GM12878 (cell line): ENCODE results near the gene CDK5R1. TPM values are rescaled to one million over a fixed set of nuclear protein-coding genes. Genes with fewer than 3 reads are reported as not detected.

Experiments
- ATAC-seq: fragments of 200-7000 bp; cut with Tn5 transposase; 3 replicates; pipeline ENCODE4 v1.9.1; 2020; ENCODE audit warnings: mild to moderate bottlenecking, moderate library complexity
- BruUV-seq: library from RNA; stranded (reverse); fragments of 400-500 nt; replicated peaks from 2 replicates; lab custom pipeline; 2021; lab: Mats Ljungman, UMichigan
- CTCF ChIA-PET: fragments of 300-600 bp; sonication (Branson Sonifier 250); formaldehyde crosslinking; extraction: SDS; loops from one replicate; lab custom pipeline; 2021; ENCODE audit warnings: inconsistent platforms; lab: Yijun Ruan, JAX
- POLR2A ChIA-PET: fragments of 350-600 bp; formaldehyde crosslinking; extraction: SDS; loops from one replicate; lab custom pipeline; 2021; ENCODE audit warnings: inconsistent platforms; lab: Charles Lee
- RAD21 ChIA-PET: fragments of 300-600 bp; sonication (Branson Sonifier 250); formaldehyde crosslinking; loops from one replicate; lab custom pipeline; 2023; ENCODE audit warnings: antibody characterized with exemption; ENCODE audit not compliant: unreplicated experiment; lab: Charles Lee
- SMC1A ChIA-PET: fragments of 300-600 bp; sonication (Branson Sonifier 250); formaldehyde crosslinking; loops from one replicate; lab custom pipeline; 2023; ENCODE audit not compliant: unreplicated experiment, uncharacterized antibody; lab: Charles Lee
- DNase-seq: peaks from one replicate; pipeline ENCODE4 v3.0.0-alpha.2; 2011; ENCODE audit warnings: low read depth, low spot score
- FAIRE-seq: peaks from 3 replicates; lab custom pipeline; 2011; peaks lifted over from hg19 to GRCh38; lab: Jason Lieb, UNC
- H2AFZ ChIP-seq: 2 replicates; pipeline ENCODE4 v1.6.0; 2011; ENCODE audit warnings: low read depth, low read length, control low read depth; ENCODE audit not compliant: control insufficient read depth
- H3K27ac ChIP-seq: 2 replicates; pipeline ENCODE4 v1.5.1; 2011; ENCODE audit warnings: control low read depth; ENCODE audit not compliant: control insufficient read depth, insufficient read depth
- H3K27me3 ChIP-seq, 2 experiments: replicated peaks in 1 of 2; 2 replicates each; pipeline versions ENCODE4 v1.6.0 to v1.6.1; 2011; ENCODE audit warnings: low read length in 1 of 2; ENCODE audit not compliant: control insufficient read depth in 2 of 2, insufficient read depth in 2 of 2
- H3K36me3 ChIP-seq, 2 experiments: 2 replicates each; pipeline ENCODE4 v1.5.1; 2011; ENCODE audit warnings: low read length in 1 of 2; ENCODE audit not compliant: control insufficient read depth in 2 of 2, insufficient read depth in 2 of 2
- H3K4me1 ChIP-seq: 2 replicates; pipeline ENCODE4 v1.6.1; 2011; ENCODE audit warnings: mild to moderate bottlenecking, low read length, moderate library complexity, mixed read lengths; ENCODE audit not compliant: control insufficient read depth, insufficient read depth
- H3K4me2 ChIP-seq: 2 replicates; pipeline ENCODE4 v1.6.0; 2011; ENCODE audit warnings: control low read depth; ENCODE audit not compliant: control insufficient read depth, insufficient read depth
- H3K4me3 ChIP-seq: fragments of 200-600 bp; sonication (generic); 2 replicates; pipeline ENCODE4 v1.5.1; 2016
- H3K79me2 ChIP-seq: 2 replicates; pipeline ENCODE4 v1.6.0; 2011; ENCODE audit warnings: low read length; ENCODE audit not compliant: control insufficient read depth, insufficient read depth
- H3K9ac ChIP-seq: 2 replicates; pipeline ENCODE4 v1.8.0; 2011; ENCODE audit warnings: low read length, control low read depth, mixed read lengths; ENCODE audit not compliant: control insufficient read depth, insufficient read depth
- H3K9me3 ChIP-seq: replicated peaks from 3 replicates; pipeline ENCODE4 v1.5.1; 2011; ENCODE audit warnings: mild to moderate bottlenecking, low read length; ENCODE audit not compliant: control insufficient read depth, insufficient read depth
- H4K20me1 ChIP-seq: 2 replicates; pipeline ENCODE4 v1.6.0; 2011; ENCODE audit not compliant: control insufficient read depth, insufficient read depth
- CHD2 ChIP-seq: IDR thresholded peaks from 2 replicates; pipeline ENCODE4 v1.6.1; 2011; ENCODE audit warnings: low read depth, low read length, improper control_type of control experiment, borderline replicate concordance
- DPF2 ChIP-seq: fragments of 450-650 bp; IDR thresholded peaks from 2 replicates; pipeline ENCODE4 v1.6.1; 2017; ENCODE audit warnings: mild to moderate bottlenecking
- EP300 ChIP-seq, 2 experiments: fragments of 150-350 bp in 1 of 2; IDR thresholded peaks; 2 replicates each; pipeline ENCODE4 v1.6.1; 2011 to 2012; ENCODE audit warnings: low read depth in 2 of 2, low read length in 2 of 2, borderline replicate concordance in 1 of 2, improper control_type of control experiment in 1 of 2, inconsistent platforms in 1 of 2; ENCODE audit not compliant: control insufficient read depth in 1 of 2
- ESRRA ChIP-seq: IDR thresholded peaks from 2 replicates; pipeline ENCODE4 v1.6.1; 2012; ENCODE audit warnings: mild to moderate bottlenecking, low read length, improper control_type of control experiment
- IRF3 ChIP-seq: fragments of 450-650 bp; IDR thresholded peaks from 2 replicates; pipeline ENCODE4 v1.6.1; 2014; ENCODE audit warnings: mild to moderate bottlenecking
- JUNB ChIP-seq: IDR thresholded peaks from 2 replicates; pipeline ENCODE4 v1.6.1; 2016; ENCODE audit warnings: antibody characterized with exemption, mild to moderate bottlenecking
- JUND ChIP-seq: IDR thresholded peaks from 2 replicates; pipeline ENCODE4 v1.6.1; 2012; ENCODE audit warnings: low read depth, mild to moderate bottlenecking, low read length, improper control_type of control experiment, moderate library complexity
- NBN ChIP-seq: fragments of 450-650 bp; IDR thresholded peaks from 2 replicates; pipeline ENCODE4 v1.6.1; 2016
- NFXL1 ChIP-seq: fragments of 450-650 bp; IDR thresholded peaks from 2 replicates; pipeline ENCODE4 v1.6.1; 2017; ENCODE audit warnings: antibody characterized with exemption, mild to moderate bottlenecking, borderline replicate concordance
- PAX8 ChIP-seq: fragments of 450-650 bp; IDR thresholded peaks from 2 replicates; pipeline ENCODE4 v1.6.1; 2017; ENCODE audit warnings: mild to moderate bottlenecking, moderate library complexity
- POLR2AphosphoS2 ChIP-seq: IDR thresholded peaks from 2 replicates; pipeline ENCODE4 v1.6.1; 2011; ENCODE audit warnings: low read depth, mild to moderate bottlenecking, low read length, improper control_type of control experiment, moderate library complexity
- RAD51 ChIP-seq: fragments of 450-650 bp; IDR thresholded peaks from 2 replicates; pipeline ENCODE4 v1.6.1; 2016; ENCODE audit warnings: moderate library complexity, mild to moderate bottlenecking, inconsistent platforms
- RBBP5 ChIP-seq: fragments of 200-600 bp; sonication (generic); conservative IDR thresholded peaks from 2 replicates; pipeline ENCODE4 v1.6.1; 2016
- SKIL ChIP-seq: fragments of 450-650 bp; IDR thresholded peaks from 2 replicates; pipeline ENCODE4 v1.6.1; 2017; ENCODE audit warnings: mild to moderate bottlenecking, low read depth, inconsistent platforms; ENCODE audit not compliant: poor library complexity, severe bottlenecking
- SP1 ChIP-seq: IDR thresholded peaks from one replicate; pipeline ENCODE4 v1.6.1; 2011; ENCODE audit warnings: low read depth, low read length
- SRF ChIP-seq, 2 experiments: IDR thresholded peaks; 2 replicates each; pipeline ENCODE4 v1.6.1; 2011; ENCODE audit warnings: low read depth in 2 of 2, low read length in 2 of 2, mild to moderate bottlenecking in 1 of 2, moderate library complexity in 1 of 2
- SUPT20H ChIP-seq: IDR thresholded peaks from 2 replicates; pipeline ENCODE4 v1.6.1; 2011; ENCODE audit warnings: low read depth, mild to moderate bottlenecking, low read length, moderate library complexity, borderline replicate concordance; ENCODE audit not compliant: control insufficient read depth
- TCF12 ChIP-seq: IDR thresholded peaks from 2 replicates; pipeline ENCODE4 v1.6.1; 2011; ENCODE audit warnings: low read depth, mild to moderate bottlenecking, low read length
- YY1 ChIP-seq: IDR thresholded peaks from 2 replicates; pipeline ENCODE4 v1.6.1; 2011; ENCODE audit warnings: low read depth, mild to moderate bottlenecking, low read length
- WGBS: methylation state at CpG from one replicate; pipeline ENCODE4 v1.1.6; 2016; ENCODE audit warnings: low lambda C conversion rate; ENCODE audit not compliant: insufficient replicate concordance, insufficient coverage; ENCODE audit errors: missing lambda C conversion rate; 5-methylcytosine and 5-hydroxymethylcytosine counted together
- in situ Hi-C: fragments of 300-500 bp; cut with MboI; formaldehyde crosslinking; loops from 9 replicates; pipeline ENCODE4 v1.14.3; 2018; ENCODE audit warnings: mixed read lengths
- intact Hi-C: fragments of 100-400 bp; cut with micrococcal nuclease; formaldehyde crosslinking; loops from one replicate; pipeline ENCODE4 v1.14.2; 2022; ENCODE audit not compliant: unreplicated experiment
- polyA plus RNA-seq, 11 experiments: library from polyadenylated mRNA; depleted of rRNA in 4 of 11; unstranded in 6 of 11; stranded (reverse) in 5 of 11; fragments of >200 nt; fragmentation: Nextera tagmentation in 4 of 11; fragmentation: Illumina TruSeq in 1 of 11; extraction: Ambion mirVana in 4 of 11; extraction: Trizol in 1 of 11; gene quantifications; 1 replicate in 1 of 11; 2 replicates in 10 of 11; pipeline versions ENCODE4 v1.2.1 to v1.2.3, GENCODE V29; 2011 to 2016; ENCODE audit warnings: inconsistent platforms in 2 of 11, missing spikeins in 2 of 11, low read depth in 1 of 11
- total RNA-seq, 4 experiments: library from RNA; depleted of rRNA in 3 of 4; stranded (reverse); fragments of >200 nt in 3 of 4; fragmentation: Illumina TruSeq in 1 of 4; extraction: Trizol in 1 of 4; gene quantifications; 2 replicates each; pipeline versions ENCODE4 v1.2.1 to v1.2.3, GENCODE V29; 2013 to 2021

The CDK5R1 gene
- total and polyA plus RNA-seq, 10 of the 15 experiments (the other 5 are each of a cell fraction or from before 2014, with no cell fraction given): 1.1 to 28.3 (median 12.2) TPM

GRCh38 chr17:32452281-32452680, 34.5 kb upstream of the CDK5R1 start:
- no peak overlapping the region for H3K27ac ChIP-seq
- 91% methylated on average over 1 of the region's 1 CpG for WGBS
- peaks cover 7 to 20% of the 10 kb centered on the region in 2 experiments for H3K36me3 ChIP-seq
- no peak overlapping the region for H2AFZ ChIP-seq
- ChIA-PET CTCF (interaction anchor here (3.9 kb wide), 1 partner anchor 11 kb away, joined by 25 read pairs; no protein-coding TSS in a partner anchor), RAD21 (no interaction called here), SMC1A (no interaction called here), POLR2A (no interaction called here)
- H3K4me1 ChIP-seq: no peaks in the 10 kb centered on the region
- intact Hi-C loops (no loop called here), in situ Hi-C loops (loop anchor here (25.0 kb wide), 1 partner anchor 460 kb away; no protein-coding TSS in a partner anchor)
- DNase-seq: no peak
- no peak for FAIRE-seq
- H4K20me1 ChIP-seq: no peaks in the 10 kb centered on the region
- no peak overlapping the region for H3K4me3 ChIP-seq
- no peaks in the 10 kb centered on the region for H3K27me3 ChIP-seq
- H3K9me3 ChIP-seq: no peaks in the 10 kb centered on the region
- H3K4me2 ChIP-seq: no peak overlapping the region
- TF ChIP-seq SRF (IDR thresholded peaks at IDR 0.05; ENCODE audit: low read depth in 2 of 2, low read length in 2 of 2) (no peak), RAD51 (no peak), YY1 (no peak), JUND (no peak), IRF3 (no peak), SP1 (no peak), POLR2AphosphoS2 (no peak), NFXL1 (no peak), JUNB (no peak), EP300 (IDR thresholded peaks at IDR 0.05; ENCODE audit: borderline replicate concordance in 1 of 2, control insufficient read depth in 1 of 2, low read depth in 2 of 2, low read length in 2 of 2) (no peak), TCF12 (no peak), SUPT20H (no peak), NBN (no peak), RBBP5 (no peak), SKIL (no peak), CHD2 (no peak), PAX8 (no peak), ESRRA (no peak), DPF2 (no peak)
- no peak overlapping the region for H3K9ac ChIP-seq
- ATAC-seq: no peak
- peaks cover 18% of the 10 kb centered on the region for H3K79me2 ChIP-seq
- no TSS peak for BruUV-seq
